ENCODE data around the gene TBX10. TPM values are rescaled to one million over a fixed set of nuclear protein-coding genes. Genes with fewer than 3 reads are reported as not detected.

The TBX10 gene
- total RNA-seq, 1 donor from 2014 or later, result not detected

Small RNAs within 50 kb of the gene (small RNA-seq; reads per million reads assigned to genes)
- not detected for gene AP003385.3 (ENCODE audit: low replicate concordance)
- 0.14 reads per million for gene RPL37P2 (ENCODE audit: low replicate concordance)

Other genes starting within 250 kb of the TBX10 start
- 9.6 TPM for gene RAD9A, start 247.8 kb downstream of the TBX10 start, total RNA-seq
- gene PPP1CA, start 237.9 kb downstream of the TBX10 start, total RNA-seq, result 78.3 TPM
- gene TBC1D10C, start 235.7 kb downstream of the TBX10 start, total RNA-seq, result 1.2 TPM
- 3.8 TPM for gene CARNS1, start 224.1 kb downstream of the TBX10 start, total RNA-seq
- 39.8 TPM for gene RPS6KB2, start 211.3 kb downstream of the TBX10 start, total RNA-seq
- gene PTPRCAP, start 202.1 kb downstream of the TBX10 start, total RNA-seq, result 0.89 TPM
- gene CORO1B, start 196.3 kb downstream of the TBX10 start, total RNA-seq, result 30.2 TPM
- gene GPR152, start 187.0 kb downstream of the TBX10 start, total RNA-seq, result not detected
- 0.49 TPM for gene CABP4, start 184.4 kb downstream of the TBX10 start, total RNA-seq
- gene TMEM134, start 170.5 kb downstream of the TBX10 start, total RNA-seq, result 33.7 TPM
- 42.8 TPM for gene AIP, start 156.7 kb downstream of the TBX10 start, total RNA-seq
- gene PITPNM1, start 134.4 kb downstream of the TBX10 start, total RNA-seq, result 7.5 TPM
- gene CDK2AP2, start 131.6 kb downstream of the TBX10 start, total RNA-seq, result 4.5 TPM
- gene CABP2, start 116.3 kb downstream of the TBX10 start, total RNA-seq, result not detected
- gene GSTP1, start 56.0 kb downstream of the TBX10 start, total RNA-seq, result 333 TPM
- 121 TPM for gene NDUFV1, start 32.8 kb downstream of the TBX10 start, total RNA-seq
- gene NUDT8, start 9.8 kb downstream of the TBX10 start, total RNA-seq, result 6.0 TPM
- gene ACY3, start 11.0 kb upstream of the TBX10 start, total RNA-seq, result 0.20 TPM
- gene ALDH3B2, start 34.9 kb upstream of the TBX10 start, total RNA-seq, result 19.1 TPM